Fibroblast of mammary gland (primary cell): ENCODE results near the gene BANK1.
"Not testable (repeated sequence)": the region's sequence is repeated elsewhere in the genome, so short reads cannot be mapped to it uniquely, and the experiment has no call there.

Experiments used
- DNase-seq: peaks from one replicate; pipeline ENCODE4 v3.0.0-alpha.2; 2010; ENCODE audit warnings: low read depth
- H3K4me3 ChIP-seq: 2 replicates; pipeline ENCODE4 v1.5.1; 2011; ENCODE audit warnings: low read depth, mild to moderate bottlenecking, low read length, moderate library complexity; ENCODE audit not compliant: control insufficient read depth
- TF ChIP-seq, protein P1 (sequence below): conservative IDR thresholded peaks from 2 replicates; pipeline ENCODE4 v1.5.1; 2011; ENCODE audit warnings: low read depth, low read length, inconsistent platforms; ENCODE audit not compliant: control insufficient read depth, insufficient read depth

The BANK1 gene

DNA sequence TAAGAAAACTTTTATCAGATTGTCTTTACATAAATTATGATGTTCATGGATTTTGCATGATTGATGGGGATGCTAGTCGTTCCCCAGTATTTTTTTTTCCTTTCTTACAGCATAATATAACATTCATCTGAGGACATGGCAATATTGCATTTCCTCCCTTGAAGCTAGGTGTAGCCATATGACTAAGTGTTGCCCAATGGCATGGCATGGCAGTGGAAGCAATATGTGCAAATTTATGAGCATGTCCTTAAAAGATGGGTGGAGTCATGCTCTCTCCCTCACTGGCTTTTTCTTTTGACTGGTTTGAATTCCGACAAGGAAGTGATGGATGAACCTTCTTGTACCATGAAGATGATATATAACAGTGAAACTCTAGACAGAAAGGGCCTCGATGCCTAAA lies 96.3 kb downstream of the BANK1 start:
- TF ChIP-seq, protein P1, sequence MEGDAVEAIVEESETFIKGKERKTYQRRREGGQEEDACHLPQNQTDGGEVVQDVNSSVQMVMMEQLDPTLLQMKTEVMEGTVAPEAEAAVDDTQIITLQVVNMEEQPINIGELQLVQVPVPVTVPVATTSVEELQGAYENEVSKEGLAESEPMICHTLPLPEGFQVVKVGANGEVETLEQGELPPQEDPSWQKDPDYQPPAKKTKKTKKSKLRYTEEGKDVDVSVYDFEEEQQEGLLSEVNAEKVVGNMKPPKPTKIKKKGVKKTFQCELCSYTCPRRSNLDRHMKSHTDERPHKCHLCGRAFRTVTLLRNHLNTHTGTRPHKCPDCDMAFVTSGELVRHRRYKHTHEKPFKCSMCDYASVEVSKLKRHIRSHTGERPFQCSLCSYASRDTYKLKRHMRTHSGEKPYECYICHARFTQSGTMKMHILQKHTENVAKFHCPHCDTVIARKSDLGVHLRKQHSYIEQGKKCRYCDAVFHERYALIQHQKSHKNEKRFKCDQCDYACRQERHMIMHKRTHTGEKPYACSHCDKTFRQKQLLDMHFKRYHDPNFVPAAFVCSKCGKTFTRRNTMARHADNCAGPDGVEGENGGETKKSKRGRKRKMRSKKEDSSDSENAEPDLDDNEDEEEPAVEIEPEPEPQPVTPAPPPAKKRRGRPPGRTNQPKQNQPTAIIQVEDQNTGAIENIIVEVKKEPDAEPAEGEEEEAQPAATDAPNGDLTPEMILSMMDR = no peak
- H3K4me3 ChIP-seq = no peak overlapping the region
- no peak for DNase-seq

DNA sequence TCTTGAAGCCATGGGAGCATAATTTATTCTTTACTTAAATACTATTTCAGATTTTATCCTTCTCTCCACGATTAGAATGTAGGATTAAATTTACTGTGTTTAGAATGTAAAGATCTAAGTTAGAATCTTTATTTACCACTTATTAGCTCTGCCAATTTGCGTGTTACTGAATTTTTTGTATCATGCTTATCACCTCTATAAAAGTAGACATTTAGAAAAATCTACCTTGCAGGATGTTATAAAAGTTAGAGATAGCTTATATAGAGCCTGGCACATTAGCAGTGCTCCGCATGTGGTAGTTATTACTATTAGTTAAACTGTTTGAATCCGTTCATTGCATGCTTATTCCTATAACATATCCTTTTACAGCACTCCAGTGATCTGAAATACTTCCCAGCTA lies 97.9 kb downstream of the BANK1 start:
- TF ChIP-seq, protein P1 = no peak
- no peak overlapping the region for H3K4me3 ChIP-seq
- DNase-seq = no peak

DNA sequence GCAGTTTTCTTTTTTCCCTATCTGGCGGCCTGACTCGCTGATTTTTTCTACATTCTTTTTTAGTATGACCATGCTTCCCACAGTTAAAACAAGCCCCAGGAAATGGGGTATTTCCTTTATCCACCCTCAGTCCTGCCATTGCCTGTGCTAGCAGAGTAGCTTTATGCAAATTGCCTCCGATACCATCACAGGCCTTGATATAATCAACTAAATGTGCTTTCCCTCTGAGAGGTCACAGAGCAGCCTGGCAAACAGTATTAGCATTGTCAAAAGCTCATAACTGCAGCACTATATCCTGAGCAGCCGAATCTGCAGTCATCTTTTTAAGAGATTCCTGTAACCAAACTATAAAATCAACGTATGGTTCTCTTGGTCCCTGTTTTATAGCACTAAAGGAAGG lies 115.0 kb downstream of the BANK1 start:
- DNase-seq, H3K4me3 ChIP-seq: not testable (repeated sequence)

DNA sequence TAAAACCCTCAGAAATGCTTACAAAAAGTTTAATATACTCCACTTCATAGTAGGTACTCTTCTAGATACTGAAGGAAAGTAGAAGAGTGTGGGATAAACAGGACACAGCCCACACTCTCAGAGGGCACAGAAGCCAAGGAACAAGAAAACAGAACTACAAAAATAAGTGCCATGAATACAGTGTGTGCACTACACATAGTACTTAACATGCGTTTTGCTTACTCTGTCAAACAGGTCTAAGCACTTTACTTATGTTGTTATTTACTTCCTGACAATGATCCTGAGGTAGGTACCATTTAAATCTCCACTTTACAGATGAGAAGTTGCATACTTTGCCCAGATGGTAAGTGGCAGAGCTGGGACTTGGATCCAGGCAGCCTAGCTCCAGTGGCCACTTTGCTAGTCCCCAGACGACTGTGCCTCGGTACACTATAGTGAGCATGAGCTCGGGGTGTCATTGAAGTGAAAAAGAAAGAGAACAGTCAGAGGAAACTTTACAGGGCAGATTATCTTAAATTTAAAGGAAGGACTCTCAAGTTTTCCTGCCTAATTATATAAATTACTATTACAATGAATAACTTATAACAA lies 120.3 kb downstream of the BANK1 start:
- TF ChIP-seq, protein P1 = no peak
- no peak overlapping the region for H3K4me3 ChIP-seq
- DNase-seq = no peak

DNA sequence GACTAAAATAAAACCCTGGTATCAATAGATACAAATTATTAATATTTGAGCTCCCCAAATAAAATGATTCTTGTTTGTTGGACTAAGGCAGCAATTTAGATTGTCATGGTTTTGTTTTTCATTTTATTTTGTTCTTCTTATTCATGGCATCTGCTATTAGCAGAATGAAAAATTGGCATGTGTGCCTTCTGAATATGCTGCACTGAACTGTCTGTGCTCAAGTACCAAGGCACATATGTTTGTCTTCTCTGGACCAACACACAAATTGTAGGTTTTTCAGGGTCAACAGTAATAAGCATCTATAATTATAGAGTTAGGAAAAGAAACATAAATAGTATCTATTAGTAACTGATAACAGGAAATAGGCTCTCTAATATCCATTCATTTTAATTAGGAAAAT lies 121.1 kb downstream of the BANK1 start:
- TF ChIP-seq, protein P1 = no peak
- DNase-seq = no peak
- no peak overlapping the region for H3K4me3 ChIP-seq

DNA sequence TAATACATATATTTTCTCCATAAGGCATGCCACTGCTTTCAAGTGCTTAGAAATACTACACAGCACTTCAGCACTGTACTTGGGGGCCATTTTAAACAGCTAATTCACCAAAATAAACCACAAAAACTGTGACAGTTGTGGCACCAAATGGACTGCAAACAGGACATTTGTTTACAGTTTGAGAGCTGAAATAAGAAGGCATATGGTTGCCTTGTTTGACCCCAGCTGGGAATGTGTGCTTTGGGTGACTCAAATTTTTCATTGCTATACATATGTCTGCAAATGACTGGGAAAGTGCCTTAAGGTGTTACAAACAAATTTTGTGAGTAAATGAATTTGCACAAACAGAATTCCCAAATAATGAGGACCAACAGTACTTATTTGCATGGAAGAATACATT lies 124.2 kb downstream of the BANK1 start:
- no peak for DNase-seq
- no peak overlapping the region for H3K4me3 ChIP-seq
- TF ChIP-seq, protein P1 = no peak

DNA sequence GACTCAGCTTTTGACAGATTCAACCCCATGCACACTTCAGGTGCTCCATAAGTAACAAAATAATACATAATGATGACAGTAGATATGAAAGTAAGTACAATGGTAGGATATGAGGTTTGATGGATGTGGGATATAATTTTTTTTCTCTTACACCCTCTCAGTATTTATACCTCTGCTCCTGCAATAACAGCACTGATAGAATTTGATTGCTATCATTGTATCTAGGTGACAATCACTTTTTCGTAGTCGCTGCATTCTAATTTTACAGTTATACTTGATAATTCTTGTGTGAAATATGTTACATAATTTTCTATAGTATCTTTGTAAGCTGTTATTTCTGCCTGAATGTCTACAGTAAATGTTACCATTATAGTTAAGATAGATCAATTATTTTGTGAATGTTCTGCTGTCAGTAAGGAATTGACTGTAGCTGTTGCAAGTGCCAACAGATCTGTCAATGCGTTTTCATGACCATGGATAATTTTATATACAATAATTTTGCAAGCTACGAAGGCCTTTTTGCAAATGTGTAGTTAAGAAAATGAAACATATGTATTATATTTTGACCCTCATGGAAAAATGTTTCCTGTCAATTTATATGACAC lies 128.9 kb downstream of the BANK1 start:
- TF ChIP-seq, protein P1 = no peak
- no peak for DNase-seq
- no peak overlapping the region for H3K4me3 ChIP-seq
